Body of pancreas (tissue), 4 donors: ENCODE measurements around the gene MEDAG.

Experiments
- POLR2A ChIP-seq, 3 donors: fragments of 450-650 bp; IDR thresholded peaks; one replicate each; pipeline ENCODE4 v1.6.1; 2016; ENCODE audit warnings: antibody characterized with exemption in 3 of 3, mild to moderate bottlenecking in 2 of 3
- TF ChIP-seq, protein P1 (sequence below), 7 experiments: fragments of 450-650 bp in 4 of 7; fragments of 200-600 bp in 3 of 7; sonication (generic) in 3 of 7; IDR thresholded peaks; one replicate each; pipeline ENCODE4 v1.5.1; 2016 to 2019; ENCODE audit warnings: antibody characterized with exemption in 7 of 7

DNA sequence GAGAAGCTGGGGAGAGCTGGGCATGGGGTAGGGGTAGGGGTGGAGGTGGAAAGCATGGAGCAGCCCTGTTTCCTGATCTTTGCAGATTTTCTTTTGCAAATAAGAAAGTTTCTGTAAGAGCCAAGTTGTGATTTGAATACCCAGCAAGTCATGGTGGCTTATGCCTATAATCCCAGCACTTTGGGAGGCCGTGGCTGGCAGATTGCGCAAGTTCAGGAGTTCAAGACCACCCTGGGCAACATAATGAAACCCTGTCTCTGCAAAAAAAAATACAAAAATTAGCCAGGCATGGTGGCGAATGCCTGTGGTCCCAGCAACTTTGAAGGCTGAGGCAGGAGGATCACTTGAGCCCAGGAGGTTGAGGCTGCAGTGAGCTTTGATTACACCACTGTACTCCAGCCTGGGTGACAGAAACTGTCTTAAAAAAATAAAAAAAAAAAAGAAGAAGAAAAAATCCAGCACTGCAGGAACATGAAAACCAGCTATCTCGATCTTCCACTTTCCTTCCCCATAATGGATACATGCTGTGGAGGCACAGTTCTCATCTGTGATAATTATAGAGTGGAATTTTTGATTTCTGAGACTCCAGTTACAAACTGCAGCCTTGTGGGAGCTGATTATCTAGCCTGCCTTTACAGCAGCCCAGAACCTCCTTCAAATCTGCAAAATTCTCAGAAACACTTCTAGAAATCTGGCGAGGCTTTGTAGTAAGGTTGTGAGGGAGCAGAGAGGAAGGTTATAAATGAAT is 14.3 kb downstream of the MEDAG start:
- TF ChIP-seq, protein P1, sequence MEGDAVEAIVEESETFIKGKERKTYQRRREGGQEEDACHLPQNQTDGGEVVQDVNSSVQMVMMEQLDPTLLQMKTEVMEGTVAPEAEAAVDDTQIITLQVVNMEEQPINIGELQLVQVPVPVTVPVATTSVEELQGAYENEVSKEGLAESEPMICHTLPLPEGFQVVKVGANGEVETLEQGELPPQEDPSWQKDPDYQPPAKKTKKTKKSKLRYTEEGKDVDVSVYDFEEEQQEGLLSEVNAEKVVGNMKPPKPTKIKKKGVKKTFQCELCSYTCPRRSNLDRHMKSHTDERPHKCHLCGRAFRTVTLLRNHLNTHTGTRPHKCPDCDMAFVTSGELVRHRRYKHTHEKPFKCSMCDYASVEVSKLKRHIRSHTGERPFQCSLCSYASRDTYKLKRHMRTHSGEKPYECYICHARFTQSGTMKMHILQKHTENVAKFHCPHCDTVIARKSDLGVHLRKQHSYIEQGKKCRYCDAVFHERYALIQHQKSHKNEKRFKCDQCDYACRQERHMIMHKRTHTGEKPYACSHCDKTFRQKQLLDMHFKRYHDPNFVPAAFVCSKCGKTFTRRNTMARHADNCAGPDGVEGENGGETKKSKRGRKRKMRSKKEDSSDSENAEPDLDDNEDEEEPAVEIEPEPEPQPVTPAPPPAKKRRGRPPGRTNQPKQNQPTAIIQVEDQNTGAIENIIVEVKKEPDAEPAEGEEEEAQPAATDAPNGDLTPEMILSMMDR (IDR thresholded peaks at IDR 0.05) = no peak
- no peak for TF ChIP-seq POLR2A (IDR thresholded peaks at IDR 0.05)
